Measurements from ENCODE around the gene ERBB3. TPM values are rescaled to one million over a fixed set of nuclear protein-coding genes. Genes with fewer than 3 reads are reported as not detected.

The ERBB3 gene
- total RNA-seq, 4 donors from 2014 or later, result 61.9 to 532 (median 451) TPM

GRCh38 chr12:56101045-56101444 lies 21.1 kb downstream of the ERBB3 start:
- H3K9me3 ChIP-seq, result no peaks in the 10 kb centered on the region
- H3K36me3 ChIP-seq, result peaks cover 0 to 43% (median 0%) of the 10 kb centered on the region in 3 donors
- DNase-seq, result no peak
- no peaks in the 10 kb centered on the region for H3K27me3 ChIP-seq
- no peak overlapping the region for H3K27ac ChIP-seq
- no peak overlapping the region for H3K4me3 ChIP-seq
- peaks cover 0 to 10% (median 8%) of the 10 kb centered on the region in 4 donors for H3K4me1 ChIP-seq
- TF ChIP-seq POLR2A (IDR thresholded peaks at IDR 0.05) (no peak), CTCF (IDR thresholded peaks at IDR 0.05) (no peak)

DNA sequence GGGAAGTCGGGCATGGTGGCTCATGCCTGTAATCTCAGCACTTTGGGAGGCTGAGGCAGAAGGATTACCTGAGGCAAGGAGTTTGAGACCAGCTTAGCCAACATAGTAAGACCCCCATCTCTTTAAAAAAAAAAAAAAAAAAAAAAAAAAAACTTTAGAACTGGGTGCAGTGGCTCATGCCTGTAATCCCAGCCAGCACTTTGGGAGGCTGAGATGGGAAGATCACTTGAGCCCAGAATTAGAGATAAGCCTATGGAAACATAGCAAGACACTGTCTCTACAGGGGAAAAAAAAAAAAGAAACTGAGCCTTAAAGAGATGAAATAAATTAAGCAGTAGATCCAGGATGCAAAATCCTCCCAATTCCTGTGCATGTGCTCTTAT lies 22.7 kb downstream of the ERBB3 start:
- Histone ChIP-seq H3K4me3 (no peak overlapping the region), H3K36me3 (peaks cover 0 to 37% (median 0%) of the 10 kb centered on the region in 3 donors), H3K27ac (peak overlapping the region in 2 of 4 donors; percentile 2 to 19), H3K4me1 (peaks cover 0 to 17% (median 8%) of the 10 kb centered on the region in 4 donors), H3K27me3 (no peaks in the 10 kb centered on the region), H3K9me3 (no peaks in the 10 kb centered on the region)
- TF ChIP-seq POLR2A (IDR thresholded peaks at IDR 0.05), result no peak
- no peak for TF ChIP-seq CTCF (IDR thresholded peaks at IDR 0.05)
- DNase-seq, result no peak

GRCh38 chr12:56103066-56103711 lies 23.2 kb downstream of the ERBB3 start:
- Histone ChIP-seq H3K4me3 (peak overlapping the region in 2 of 4 donors; percentile 89 to 91), H3K27me3 (no peaks in the 10 kb centered on the region), H3K9me3 (no peaks in the 10 kb centered on the region), H3K4me1 (peaks cover 0 to 17% (median 8%) of the 10 kb centered on the region in 4 donors), H3K27ac (peak overlapping the region; percentile 69 to 89 (median 85)), H3K36me3 (peaks cover 0 to 39% (median 0%) of the 10 kb centered on the region in 3 donors)
- no peak for DNase-seq
- no peak for TF ChIP-seq CTCF (IDR thresholded peaks at IDR 0.05)
- TF ChIP-seq POLR2A (IDR thresholded peaks at IDR 0.05), result no peak

GRCh38 chr12:56103823-56104108 lies 23.8 kb downstream of the ERBB3 start:
- H3K27ac ChIP-seq, result peak overlapping the region; percentile 69 to 89 (median 85)
- peak overlapping the region; percentile 56 to 91 (median 84) for H3K4me3 ChIP-seq
- DNase-seq, result no peak
- no peaks in the 10 kb centered on the region for H3K9me3 ChIP-seq
- H3K4me1 ChIP-seq, result peaks cover 0 to 17% (median 8%) of the 10 kb centered on the region in 4 donors
- TF ChIP-seq CTCF (IDR thresholded peaks at IDR 0.05), result no peak
- TF ChIP-seq POLR2A (IDR thresholded peaks at IDR 0.05), result no peak
- H3K27me3 ChIP-seq, result no peaks in the 10 kb centered on the region
- H3K36me3 ChIP-seq, result peaks cover 0 to 45% (median 0%) of the 10 kb centered on the region in 3 donors

DNA sequence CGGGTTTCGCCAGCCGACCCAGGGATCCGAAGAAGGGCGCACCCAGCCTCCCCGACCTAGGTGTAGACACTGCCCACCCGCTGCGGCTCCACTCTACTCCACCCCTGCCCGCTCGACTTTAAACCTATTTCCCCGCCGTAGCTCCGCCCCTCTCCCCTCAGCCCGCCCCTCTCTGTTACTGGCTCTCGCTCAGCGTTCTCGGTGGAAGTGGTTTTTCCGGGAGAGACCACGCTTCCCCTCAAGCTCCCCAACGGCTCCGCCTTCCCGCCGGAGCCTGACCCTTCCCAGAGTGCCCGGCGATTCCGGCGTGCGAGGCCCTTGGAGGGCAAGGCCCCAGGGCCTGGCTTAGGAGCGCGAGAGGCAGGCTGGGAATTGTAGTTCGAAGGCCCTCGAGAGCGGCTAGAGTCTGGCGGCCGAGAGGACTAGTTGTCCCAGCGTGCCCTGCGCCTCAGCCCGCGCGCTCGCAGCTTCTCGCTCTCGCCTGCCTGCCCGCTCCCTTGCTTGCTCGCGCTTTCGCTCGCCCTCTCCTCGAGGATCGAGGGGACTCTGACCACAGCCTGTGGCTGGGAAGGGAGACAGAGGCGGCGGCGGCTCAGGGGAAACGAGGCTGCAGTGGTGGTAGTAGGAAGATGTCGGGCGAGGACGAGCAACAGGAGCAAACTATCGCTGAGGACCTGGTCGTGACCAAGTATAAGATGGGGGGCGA lies 24.3 kb downstream of the ERBB3 start, which contains the start of gene PA2G4:
Gene PA2G4 (plus strand): TSS at position 451 of the 706 bp plus-strand sequence. CDS start 179 bp downstream, at position 630.
- DNase-seq, result peak; percentile 97 to 99 (median 97)
- peak; percentile 79 to 96 for TF ChIP-seq POLR2A (IDR thresholded peaks at IDR 0.05)
- peak in 3 of 6 experiments; percentile 1 to 9 (median 8) for TF ChIP-seq CTCF (IDR thresholded peaks at IDR 0.05)
- H3K27ac ChIP-seq, result peak within 1 kb of the TSS; percentile 69 to 89 (median 85)
- peak within 1 kb of the TSS; percentile 56 to 91 (median 84) for H3K4me3 ChIP-seq
- H3K4me1 ChIP-seq, result peaks cover 0 to 17% (median 8%) of the 10 kb centered on the region in 4 donors
- H3K27me3 ChIP-seq, result no peaks in the 10 kb centered on the region
- H3K36me3 ChIP-seq, result peaks cover 0 to 50% (median 0%) of the 10 kb centered on the region in 3 donors
- H3K9me3 ChIP-seq, result no peaks in the 10 kb centered on the region

Measured in Peyer's patch (tissue), 4 donors.